CD14-positive monocyte (primary cell): ENCODE data around the gene HS6ST2. TPM values are rescaled to one million over a fixed set of nuclear protein-coding genes. Genes with fewer than 3 reads are reported as not detected.

Experiments
- DNase-seq, 3 donors: peaks; one replicate each; pipeline ENCODE4 v3.0.0-alpha.2; 2011 to 2022
- H2AFZ ChIP-seq: 2 replicates; pipeline ENCODE4 v1.6.0; 2012; ENCODE audit warnings: mild to moderate bottlenecking, low read depth, low read length, inconsistent platforms; ENCODE audit not compliant: insufficient read depth, poor library complexity, severe bottlenecking
- H3K27ac ChIP-seq, 2 donors: 1 replicate in 1 of 2; 2 replicates in 1 of 2; pipeline ENCODE4 v1.5.1; 2012 to 2013; ENCODE audit warnings: low read length in 2 of 2, control low read depth in 1 of 2, inconsistent platforms in 1 of 2, low read depth in 1 of 2, mild to moderate bottlenecking in 1 of 2
- H3K27me3 ChIP-seq, 2 donors: one replicate each; pipeline versions ENCODE4 v1.6.0 to v1.6.1; 2011 to 2013; ENCODE audit warnings: low read length in 2 of 2; ENCODE audit not compliant: control insufficient read depth in 2 of 2, insufficient read depth in 2 of 2
- H3K36me3 ChIP-seq, 2 donors: replicated peaks in 1 of 2; 1 replicate in 1 of 2; 2 replicates in 1 of 2; pipeline versions ENCODE4 v1.5.1 to v1.6.1; 2012 to 2013; ENCODE audit warnings: low read length in 2 of 2, control low read depth in 1 of 2, inconsistent platforms in 1 of 2, mild to moderate bottlenecking in 1 of 2; ENCODE audit not compliant: insufficient read depth in 2 of 2, control insufficient read depth in 1 of 2
- H3K4me1 ChIP-seq, 2 donors: 1 replicate in 1 of 2; 2 replicates in 1 of 2; pipeline versions ENCODE4 v1.5.1 to v1.6.1; 2012 to 2013; ENCODE audit warnings: low read length in 2 of 2, control low read depth in 1 of 2, inconsistent platforms in 1 of 2, mild to moderate bottlenecking in 1 of 2, moderate library complexity in 1 of 2; ENCODE audit not compliant: insufficient read depth in 2 of 2, control insufficient read depth in 1 of 2
- H3K4me2 ChIP-seq: replicated peaks from 2 replicates; pipeline ENCODE3; 2012; ENCODE audit warnings: low read length, moderate library complexity, mild to moderate bottlenecking; ENCODE audit not compliant: poor library complexity, severe bottlenecking; ENCODE audit errors: extremely low read depth
- H3K4me3 ChIP-seq, 3 experiments: fragments of 200-600 bp in 1 of 3; sonication (generic) in 1 of 3; replicated peaks in 1 of 3; 1 replicate in 2 of 3; 2 replicates in 1 of 3; pipeline ENCODE4 v1.5.1; 2011 to 2013; ENCODE audit warnings: low read length in 3 of 3, mild to moderate bottlenecking in 3 of 3, control low read depth in 2 of 3, low read depth in 2 of 3, inconsistent platforms in 1 of 3, moderate library complexity in 1 of 3
- H3K79me2 ChIP-seq: 2 replicates; pipeline ENCODE4 v1.6.0; 2012; ENCODE audit warnings: mild to moderate bottlenecking, control low read depth, inconsistent platforms, low read length, moderate library complexity; ENCODE audit not compliant: insufficient read depth
- H3K9ac ChIP-seq: 2 replicates; pipeline ENCODE4 v1.6.0; 2017; ENCODE audit warnings: low read length, mild to moderate bottlenecking; ENCODE audit not compliant: insufficient read depth, poor library complexity, severe bottlenecking
- H3K9me3 ChIP-seq, 2 donors: replicated peaks in 1 of 2; 1 replicate in 1 of 2; 2 replicates in 1 of 2; pipeline versions ENCODE4 v1.5.1 to v1.6.1; 2012 to 2013; ENCODE audit warnings: low read length in 2 of 2, control low read depth in 1 of 2; ENCODE audit not compliant: control insufficient read depth in 1 of 2, insufficient read depth in 1 of 2
- H4K20me1 ChIP-seq: 2 replicates; pipeline ENCODE4 v1.6.0; 2012; ENCODE audit warnings: mild to moderate bottlenecking, low read length, control low read depth, moderate library complexity; ENCODE audit not compliant: insufficient read depth
- H3K27ac Mint-ChIP-seq, 7 donors: one replicate each; pipeline ENCODE4 v1.8.0; 2020; ENCODE audit warnings: mild to moderate bottlenecking in 7 of 7, mixed read lengths in 7 of 7, moderate library complexity in 6 of 7, inconsistent platforms in 2 of 7
- H3K27me3 Mint-ChIP-seq, 3 donors: one replicate each; pipeline ENCODE4 v1.8.0; 2021 to 2022; ENCODE audit warnings: low read depth in 3 of 3, mild to moderate bottlenecking in 3 of 3, mixed read lengths in 3 of 3, moderate library complexity in 3 of 3, inconsistent platforms in 1 of 3
- H3K36me3 Mint-ChIP-seq, 2 donors: one replicate each; pipeline ENCODE4 v1.8.0; 2020; ENCODE audit warnings: mixed read lengths in 2 of 2, inconsistent platforms in 1 of 2, mild to moderate bottlenecking in 1 of 2
- H3K4me1 Mint-ChIP-seq: one replicate; pipeline ENCODE4 v1.8.0; 2020; ENCODE audit warnings: mild to moderate bottlenecking, mixed read lengths
- H3K4me3 Mint-ChIP-seq, 2 donors: one replicate each; pipeline ENCODE4 v1.8.0; 2020; ENCODE audit warnings: mild to moderate bottlenecking in 2 of 2, mixed read lengths in 2 of 2, moderate library complexity in 1 of 2
- H3K9me3 Mint-ChIP-seq, 7 donors: one replicate each; pipeline ENCODE4 v1.8.0; 2020 to 2022; ENCODE audit warnings: mixed read lengths in 7 of 7, mild to moderate bottlenecking in 6 of 7, moderate library complexity in 6 of 7, inconsistent platforms in 2 of 7
- WGBS: methylation state at CpG from one replicate; pipeline ENCODE4 v1.1.5; 2013; ENCODE audit warnings: missing lambda C conversion rate; ENCODE audit not compliant: insufficient coverage; 5-methylcytosine and 5-hydroxymethylcytosine counted together
- intact Hi-C, 2 donors: fragments of 100-400 bp; cut with micrococcal nuclease; formaldehyde crosslinking; loops; one replicate each; pipeline versions ENCODE4 v1.15.0 to v1.15.1; 2023
- polyA plus RNA-seq, 3 donors: library from polyadenylated mRNA; depleted of rRNA in 1 of 3; unstranded in 2 of 3; stranded (reverse) in 1 of 3; fragments of 300-500 nt in 2 of 3; fragments of >200 nt in 1 of 3; fragmentation: Illumina TruSeq in 2 of 3; gene quantifications; 1 replicate in 2 of 3; 2 replicates in 1 of 3; pipeline ENCODE4 v1.2.3, GENCODE V29; 2012 to 2021
- TF ChIP-seq, protein P1 (sequence below): fragments of 200-600 bp; IDR thresholded peaks from one replicate; pipeline ENCODE4 v1.8.0; 2022; ENCODE audit warnings: antibody characterized with exemption, mild to moderate bottlenecking

Gene HS6ST2
- polyA plus RNA-seq, 3 donors: not detected

DNA sequence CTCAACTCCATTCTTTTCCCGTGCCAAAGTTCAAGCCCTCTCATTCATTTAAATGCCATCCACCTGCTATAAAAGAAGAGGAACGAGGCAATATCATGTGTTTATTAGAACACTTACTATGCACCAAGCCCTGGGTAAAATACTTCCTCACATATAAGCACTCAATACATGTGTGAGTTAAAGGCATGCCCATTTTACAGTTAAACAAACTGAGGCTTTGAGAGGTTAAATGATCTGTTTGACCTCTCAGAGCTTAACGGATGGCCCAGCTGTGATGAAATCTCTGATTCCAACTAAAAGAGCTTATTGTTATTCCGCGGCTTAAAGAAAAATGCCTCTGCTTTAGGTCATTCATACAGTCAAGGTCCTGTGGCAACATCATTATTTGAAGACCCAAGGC, 124.3 kb downstream of the HS6ST2 start:
- H3K9me3 Mint-ChIP-seq: no peaks in the 10 kb centered on the region
- no peak overlapping the region for H3K4me3 Mint-ChIP-seq
- TF ChIP-seq, protein P1, sequence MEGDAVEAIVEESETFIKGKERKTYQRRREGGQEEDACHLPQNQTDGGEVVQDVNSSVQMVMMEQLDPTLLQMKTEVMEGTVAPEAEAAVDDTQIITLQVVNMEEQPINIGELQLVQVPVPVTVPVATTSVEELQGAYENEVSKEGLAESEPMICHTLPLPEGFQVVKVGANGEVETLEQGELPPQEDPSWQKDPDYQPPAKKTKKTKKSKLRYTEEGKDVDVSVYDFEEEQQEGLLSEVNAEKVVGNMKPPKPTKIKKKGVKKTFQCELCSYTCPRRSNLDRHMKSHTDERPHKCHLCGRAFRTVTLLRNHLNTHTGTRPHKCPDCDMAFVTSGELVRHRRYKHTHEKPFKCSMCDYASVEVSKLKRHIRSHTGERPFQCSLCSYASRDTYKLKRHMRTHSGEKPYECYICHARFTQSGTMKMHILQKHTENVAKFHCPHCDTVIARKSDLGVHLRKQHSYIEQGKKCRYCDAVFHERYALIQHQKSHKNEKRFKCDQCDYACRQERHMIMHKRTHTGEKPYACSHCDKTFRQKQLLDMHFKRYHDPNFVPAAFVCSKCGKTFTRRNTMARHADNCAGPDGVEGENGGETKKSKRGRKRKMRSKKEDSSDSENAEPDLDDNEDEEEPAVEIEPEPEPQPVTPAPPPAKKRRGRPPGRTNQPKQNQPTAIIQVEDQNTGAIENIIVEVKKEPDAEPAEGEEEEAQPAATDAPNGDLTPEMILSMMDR: no peak
- H3K27me3 ChIP-seq: peaks cover 0 to 12% of the 10 kb centered on the region in 2 donors
- H3K4me1 ChIP-seq: no peaks in the 10 kb centered on the region
- DNase-seq: no peak
- no peak overlapping the region for H3K27ac ChIP-seq
- H3K4me2 ChIP-seq: no peak overlapping the region
- H3K36me3 ChIP-seq: no peaks in the 10 kb centered on the region
- H3K9ac ChIP-seq: no peak overlapping the region
- peaks cover 0 to 7% (median 2%) of the 10 kb centered on the region in 3 donors for H3K27me3 Mint-ChIP-seq
- intact Hi-C loops: no loop called here
- H3K4me3 ChIP-seq: no peak overlapping the region
- no CpG with 5 or more reads among the region's 5 CpGs for WGBS
- H4K20me1 ChIP-seq: no peaks in the 10 kb centered on the region
- H2AFZ ChIP-seq: no peak overlapping the region
- no peaks in the 10 kb centered on the region for H3K4me1 Mint-ChIP-seq
- H3K79me2 ChIP-seq: no peaks in the 10 kb centered on the region
- no peaks in the 10 kb centered on the region for H3K36me3 Mint-ChIP-seq
- no peak overlapping the region for H3K27ac Mint-ChIP-seq
- H3K9me3 ChIP-seq: no peaks in the 10 kb centered on the region

DNA sequence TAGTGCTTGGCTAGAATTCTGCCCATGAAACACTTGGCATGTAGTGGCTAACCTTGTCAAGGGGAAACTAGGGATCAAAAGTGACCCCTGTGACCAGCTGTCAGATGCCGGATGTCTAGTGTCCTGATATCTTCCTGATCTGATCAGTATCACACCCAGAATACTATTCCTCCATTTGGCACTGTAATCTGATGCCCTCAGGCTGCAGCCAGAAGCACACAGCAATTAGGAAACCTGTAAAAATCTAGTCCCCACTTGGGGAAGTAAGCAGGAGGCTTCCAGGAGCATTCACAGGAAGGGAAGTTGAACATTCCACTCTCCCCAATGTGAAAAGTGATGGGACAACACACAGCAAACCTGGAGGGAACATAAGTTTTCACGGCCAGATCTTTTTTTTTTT, 125.1 kb downstream of the HS6ST2 start:
- no peaks in the 10 kb centered on the region for H3K4me1 ChIP-seq
- H3K36me3 Mint-ChIP-seq: no peaks in the 10 kb centered on the region
- no peaks in the 10 kb centered on the region for H3K9me3 ChIP-seq
- H3K27me3 ChIP-seq: peaks cover 0 to 12% of the 10 kb centered on the region in 2 donors
- WGBS: no CpG with 5 or more reads among the region's 2 CpGs
- no peaks in the 10 kb centered on the region for H4K20me1 ChIP-seq
- no peak for DNase-seq
- H3K9ac ChIP-seq: no peak overlapping the region
- no peak overlapping the region for H3K4me2 ChIP-seq
- intact Hi-C loops: no loop called here
- H3K4me3 ChIP-seq: no peak overlapping the region
- H3K79me2 ChIP-seq: no peaks in the 10 kb centered on the region
- TF ChIP-seq, protein P1: no peak
- no peaks in the 10 kb centered on the region for H3K36me3 ChIP-seq
- H3K27me3 Mint-ChIP-seq: peaks cover 0 to 7% (median 2%) of the 10 kb centered on the region in 3 donors
- H3K4me3 Mint-ChIP-seq: no peak overlapping the region
- H3K4me1 Mint-ChIP-seq: no peaks in the 10 kb centered on the region
- H2AFZ ChIP-seq: no peak overlapping the region
- no peak overlapping the region for H3K27ac Mint-ChIP-seq
- H3K9me3 Mint-ChIP-seq: no peaks in the 10 kb centered on the region
- H3K27ac ChIP-seq: no peak overlapping the region
